ENCODE measurements around the gene DNAJC28.
"Not testable (repeated sequence)": the region's sequence is repeated elsewhere in the genome, so short reads cannot be mapped to it uniquely, and the experiment has no call there.

Gene DNAJC28

DNA sequence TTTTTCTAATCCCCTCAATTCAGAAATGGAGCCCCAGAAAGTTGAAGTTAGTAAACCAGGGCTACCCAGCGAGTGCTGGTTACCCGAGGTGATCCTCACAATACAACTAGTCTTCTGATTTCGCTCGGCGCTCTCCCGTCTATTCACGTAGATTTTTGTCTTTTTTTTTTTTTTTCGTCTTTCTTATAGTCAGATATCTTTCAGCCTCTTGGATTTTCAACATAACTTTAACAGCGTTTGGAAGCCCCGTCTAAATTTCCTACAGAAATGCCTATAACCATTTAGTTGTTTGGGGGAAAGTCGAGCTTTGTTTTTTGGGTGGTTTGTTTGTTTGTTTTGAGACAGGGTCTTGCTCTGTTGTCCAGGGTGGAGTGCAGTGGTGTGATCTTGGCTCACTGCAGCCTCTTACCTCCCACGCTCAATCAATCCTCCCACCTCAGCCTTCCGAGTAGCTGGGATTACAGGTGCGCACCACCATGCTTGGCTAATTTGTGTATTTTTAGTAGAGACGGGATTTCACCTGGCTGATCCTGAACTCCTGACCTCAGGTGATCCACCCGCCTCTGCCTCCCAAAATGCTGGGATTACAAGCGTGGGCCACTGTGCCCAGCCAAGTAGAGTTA, 10.9 kb downstream of the DNAJC28 start:
- DNase-seq (ENCODE audit: low read depth, low spot score) = no peak

GRCh38 chr21:33479679-33480480, 11.6 kb downstream of the DNAJC28 start, which contains the start of gene TMEM50B:
Gene TMEM50B (minus strand): TSS chr21:33479974. CDS start chr21:33468885, 11,089 bp downstream.
- peak; percentile 96 for DNase-seq (ENCODE audit: low read depth, low spot score)

- no peak for DNase-seq (ENCODE audit: low read depth, low spot score)
These were observed 12.4 kb downstream of the DNAJC28 start for GRCh38 chr21:33478935-33479678.

GRCh38 chr21:33478182-33478581, 13.3 kb downstream of the DNAJC28 start:
- DNase-seq (ENCODE audit: low read depth, low spot score) = no peak

- DNase-seq (ENCODE audit: low read depth, low spot score) = no peak
These were observed 14.4 kb downstream of the DNAJC28 start for GRCh38 chr21:33477066-33477465.

DNA sequence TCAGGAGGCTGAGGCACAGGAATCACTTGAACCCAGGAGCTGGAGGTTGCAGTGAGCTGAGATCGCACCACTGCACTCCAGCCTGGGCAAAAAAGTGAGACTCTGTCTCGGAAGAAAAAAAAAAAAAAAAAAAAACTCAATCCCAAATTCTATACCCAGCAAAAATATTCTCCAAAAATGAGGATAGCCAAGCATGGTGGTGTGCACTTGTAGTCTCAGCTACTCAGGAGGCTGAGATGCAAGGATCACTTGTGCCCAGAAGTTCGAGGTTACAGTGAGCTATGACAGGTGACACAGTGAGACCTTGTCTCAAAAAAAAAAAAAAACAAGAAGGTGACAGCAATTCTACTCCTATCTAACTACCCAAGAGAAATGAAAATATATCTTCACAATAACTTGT, 18.2 kb downstream of the DNAJC28 start:
- no peak for DNase-seq (ENCODE audit: low read depth, low spot score)

DNA sequence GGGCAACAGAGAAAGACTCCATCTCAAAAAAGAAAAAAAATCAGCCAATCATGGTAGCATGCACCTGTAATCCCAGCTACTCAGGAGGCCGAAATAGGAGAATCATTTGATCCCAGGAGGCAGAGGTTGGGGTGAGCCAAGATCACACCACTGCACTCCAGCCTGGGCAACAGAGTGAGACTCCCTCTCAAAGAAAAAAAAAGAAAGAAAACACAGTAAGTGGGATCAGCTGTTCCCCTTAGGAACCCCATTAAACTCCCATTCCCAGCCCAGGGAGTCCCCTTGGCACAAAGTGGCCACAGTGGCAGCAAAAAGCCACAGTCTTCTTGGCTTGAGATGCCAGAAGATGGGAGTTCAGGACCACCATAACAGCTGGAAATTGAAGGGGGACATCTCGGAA, 20.8 kb downstream of the DNAJC28 start:
- no peak for DNase-seq (ENCODE audit: low read depth, low spot score)

- DNase-seq (ENCODE audit: low read depth, low spot score) = not testable (repeated sequence)
These were observed 22.3 kb downstream of the DNAJC28 start for GRCh38 chr21:33469183-33469582.

- no peak for DNase-seq (ENCODE audit: low read depth, low spot score)
These were observed 29.8 kb downstream of the DNAJC28 start for GRCh38 chr21:33461538-33462250.

GRCh38 chr21:33458861-33459260, 32.7 kb downstream of the DNAJC28 start:
- DNase-seq (ENCODE audit: low read depth, low spot score) = no peak

DNA sequence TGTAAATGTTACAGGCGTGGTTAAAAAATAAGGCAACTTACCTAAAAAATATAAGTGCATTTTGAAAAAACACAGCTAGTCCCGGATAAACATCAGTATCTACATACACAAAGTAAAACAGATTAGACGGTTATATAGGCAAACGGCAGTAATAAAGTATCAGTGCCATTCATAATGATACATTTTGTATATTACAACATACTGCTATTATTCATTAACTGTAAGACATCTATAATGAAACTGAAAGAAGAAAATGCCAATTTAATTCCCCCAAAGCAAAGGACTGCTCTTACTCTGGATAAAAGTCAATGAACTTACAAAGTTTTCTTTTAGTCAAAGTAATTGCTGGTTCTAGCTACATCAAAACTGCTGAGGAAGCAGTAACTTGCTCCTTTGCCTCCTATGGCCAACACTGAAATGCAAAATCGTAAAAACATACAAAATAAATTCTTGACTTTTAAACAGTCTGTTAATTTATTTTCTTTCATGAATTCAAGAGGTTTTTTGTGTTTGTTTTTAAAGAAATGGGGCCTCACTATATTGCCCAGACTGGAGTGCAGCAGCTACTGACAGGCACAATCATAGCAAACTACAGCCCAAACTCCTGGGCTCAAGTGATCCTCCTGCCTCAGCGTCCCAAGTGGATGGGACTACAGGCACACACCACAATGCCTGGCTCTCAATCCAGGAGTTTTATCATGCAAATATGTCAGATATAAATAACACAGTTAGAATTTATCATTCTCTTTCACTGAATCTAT, 35.6 kb downstream of the DNAJC28 start:
- DNase-seq (ENCODE audit: low read depth, low spot score) = no peak

- no peak for DNase-seq (ENCODE audit: low read depth, low spot score)
These were observed 39.2 kb downstream of the DNAJC28 start for GRCh38 chr21:33452362-33452761.

GRCh38 chr21:33451634-33452071, 39.9 kb downstream of the DNAJC28 start:
- no peak for DNase-seq (ENCODE audit: low read depth, low spot score)

DNA sequence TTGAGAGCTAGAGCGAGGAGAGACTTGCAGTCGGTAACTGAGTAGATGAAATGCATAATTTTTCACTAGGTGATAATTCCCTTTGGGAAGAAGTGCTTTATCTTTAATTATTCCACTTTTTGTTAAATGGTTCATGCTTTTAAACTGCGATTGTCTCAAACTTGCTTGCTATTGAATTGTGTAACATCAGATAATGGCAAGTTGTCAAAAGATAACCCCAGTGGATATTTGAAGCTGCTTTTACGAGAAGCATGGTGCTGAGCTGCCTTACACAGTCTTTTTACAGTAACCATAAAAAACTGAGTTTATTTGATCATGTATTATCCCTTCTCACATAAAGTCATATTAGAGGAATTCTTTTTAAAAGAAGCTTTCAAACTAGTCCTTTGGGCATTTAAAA, 41.9 kb downstream of the DNAJC28 start:
- DNase-seq (ENCODE audit: low read depth, low spot score) = no peak

- not testable (repeated sequence) for DNase-seq (ENCODE audit: low read depth, low spot score)
These were observed 44.9 kb downstream of the DNAJC28 start for GRCh38 chr21:33446620-33447019.

DNA sequence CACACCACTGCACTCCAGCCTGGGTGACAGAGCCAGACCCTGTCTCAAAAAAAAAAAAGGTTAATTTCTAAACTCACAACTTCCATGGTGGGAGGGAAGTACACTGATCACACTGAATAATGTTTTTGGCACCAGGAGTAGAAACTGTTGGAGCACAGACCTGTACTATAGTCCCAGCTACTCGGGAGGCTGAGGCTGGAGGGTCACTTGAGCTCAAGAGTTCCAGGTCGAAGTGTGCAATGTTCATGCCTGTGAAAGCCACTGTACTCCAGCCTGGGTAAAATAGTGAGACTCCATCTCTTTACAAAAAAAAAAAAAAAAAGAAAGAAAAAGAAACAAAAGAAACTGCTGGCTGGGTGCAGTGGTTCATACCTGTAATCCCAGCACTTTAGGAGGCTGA, 47.0 kb downstream of the DNAJC28 start:
- no peak for DNase-seq (ENCODE audit: low read depth, low spot score)

DNA sequence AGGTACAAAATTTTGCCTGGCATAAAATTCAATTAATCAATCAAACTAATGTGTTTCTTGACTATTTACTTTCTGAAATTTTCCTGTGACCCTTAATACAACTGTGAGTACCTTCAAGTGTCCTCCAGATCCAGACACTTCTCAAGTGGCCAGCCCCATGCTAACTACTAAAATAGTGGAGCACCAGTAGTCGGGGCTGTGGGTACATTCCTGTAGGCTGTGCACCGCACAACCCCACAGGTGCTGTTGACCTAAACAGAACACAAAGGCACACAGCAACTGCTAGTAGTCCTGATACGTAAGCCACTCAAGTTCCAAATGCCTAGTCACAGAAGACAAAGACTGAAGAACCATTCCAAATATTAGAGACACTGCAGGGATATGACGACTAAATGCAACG, 48.3 kb downstream of the DNAJC28 start:
- no peak for DNase-seq (ENCODE audit: low read depth, low spot score)

DNA sequence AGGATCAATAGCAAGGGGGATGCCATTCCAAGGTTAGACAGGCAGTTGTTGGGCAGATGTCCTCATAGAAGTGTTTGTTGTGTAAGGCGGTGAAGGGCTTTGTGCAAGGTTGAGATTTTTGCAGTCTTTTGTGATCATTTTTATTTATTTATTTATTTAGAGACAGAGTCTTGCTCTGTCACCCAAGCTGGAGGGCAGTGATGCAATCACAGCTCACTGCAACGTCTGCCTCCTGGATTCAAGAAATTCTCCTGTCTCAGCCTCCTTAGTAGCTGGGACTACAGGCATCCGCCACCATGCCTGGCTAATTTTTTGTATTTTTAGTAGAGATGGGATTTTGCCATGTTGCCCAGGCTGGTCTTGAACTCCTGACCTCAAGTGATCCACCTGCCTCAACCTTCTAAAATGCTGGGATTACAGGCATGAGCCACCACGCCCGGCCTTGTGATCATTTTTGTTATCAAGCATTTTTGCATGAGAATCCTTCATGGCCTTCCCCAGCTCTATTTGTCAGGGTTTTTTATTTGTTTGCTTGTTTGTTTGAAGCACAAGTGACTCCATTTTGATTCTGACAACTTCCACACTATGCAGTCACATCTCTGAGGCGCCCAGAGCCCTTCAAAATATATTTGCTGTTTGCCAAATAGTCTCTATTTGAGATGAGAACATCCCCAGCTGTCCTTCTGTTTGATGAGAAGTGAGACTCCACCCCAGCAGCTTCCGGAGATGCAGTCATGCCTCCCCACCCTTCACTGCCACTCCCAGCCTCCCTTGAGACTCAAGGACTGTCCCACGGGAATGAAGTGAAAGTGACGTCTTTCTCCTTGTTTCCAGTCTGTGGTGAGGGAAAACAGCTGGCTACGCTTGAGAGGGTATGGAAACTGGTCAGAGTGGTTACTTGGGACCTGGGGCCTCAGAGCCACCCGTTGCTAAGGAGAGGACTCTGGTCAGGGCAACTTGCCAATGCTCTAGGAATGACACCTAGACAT, 49.7 kb downstream of the DNAJC28 start:
- no peak for DNase-seq (ENCODE audit: low read depth, low spot score)
